Measurements from ENCODE around the gene USP49.

USP49 gene

DNA sequence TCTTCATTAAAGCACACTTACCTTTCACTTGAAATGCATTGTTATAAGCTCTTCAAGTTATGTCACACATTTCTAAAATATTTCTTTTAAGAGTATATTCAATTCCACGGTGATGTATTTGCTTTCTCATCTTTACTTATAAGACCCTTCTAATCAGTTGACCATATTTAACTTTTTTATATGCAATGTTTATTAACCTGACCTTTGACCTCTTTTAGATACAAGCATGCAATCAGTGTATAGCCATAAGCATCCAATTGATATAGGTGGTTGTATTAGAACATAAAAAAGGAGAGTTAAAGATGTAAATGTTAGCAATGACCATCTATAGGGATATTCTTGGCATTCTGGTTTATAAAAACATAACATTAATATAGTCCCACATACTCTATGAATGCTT lies 9.2 kb downstream of the USP49 start:
- no peak overlapping the region for H3K4me3 ChIP-seq (ENCODE audit: low read length)
- TF ChIP-seq, protein P1, sequence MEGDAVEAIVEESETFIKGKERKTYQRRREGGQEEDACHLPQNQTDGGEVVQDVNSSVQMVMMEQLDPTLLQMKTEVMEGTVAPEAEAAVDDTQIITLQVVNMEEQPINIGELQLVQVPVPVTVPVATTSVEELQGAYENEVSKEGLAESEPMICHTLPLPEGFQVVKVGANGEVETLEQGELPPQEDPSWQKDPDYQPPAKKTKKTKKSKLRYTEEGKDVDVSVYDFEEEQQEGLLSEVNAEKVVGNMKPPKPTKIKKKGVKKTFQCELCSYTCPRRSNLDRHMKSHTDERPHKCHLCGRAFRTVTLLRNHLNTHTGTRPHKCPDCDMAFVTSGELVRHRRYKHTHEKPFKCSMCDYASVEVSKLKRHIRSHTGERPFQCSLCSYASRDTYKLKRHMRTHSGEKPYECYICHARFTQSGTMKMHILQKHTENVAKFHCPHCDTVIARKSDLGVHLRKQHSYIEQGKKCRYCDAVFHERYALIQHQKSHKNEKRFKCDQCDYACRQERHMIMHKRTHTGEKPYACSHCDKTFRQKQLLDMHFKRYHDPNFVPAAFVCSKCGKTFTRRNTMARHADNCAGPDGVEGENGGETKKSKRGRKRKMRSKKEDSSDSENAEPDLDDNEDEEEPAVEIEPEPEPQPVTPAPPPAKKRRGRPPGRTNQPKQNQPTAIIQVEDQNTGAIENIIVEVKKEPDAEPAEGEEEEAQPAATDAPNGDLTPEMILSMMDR (conservative IDR thresholded peaks at IDR 0.05; ENCODE audit: low read depth, low read length): no peak
- DNase-seq (ENCODE audit: low read depth): no peak

DNA sequence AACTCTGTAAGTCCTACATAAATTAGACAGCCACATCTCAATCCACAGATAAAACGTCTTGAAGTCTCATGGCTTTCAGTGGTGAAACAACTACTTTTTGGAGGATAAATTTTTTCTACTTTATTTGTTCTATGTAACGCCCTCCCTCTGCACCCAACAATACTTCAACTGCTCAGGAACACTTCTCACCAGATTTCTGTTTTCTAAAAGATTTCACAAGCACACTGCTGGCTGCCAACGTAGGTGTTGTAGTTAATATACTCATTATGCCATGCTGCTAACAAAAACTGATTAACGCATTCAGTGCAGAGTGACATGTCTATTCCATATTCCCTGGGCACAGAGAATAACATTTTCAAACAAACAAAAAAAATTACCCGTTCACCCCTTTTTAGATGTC lies 10.2 kb downstream of the USP49 start:
- DNase-seq (ENCODE audit: low read depth): no peak
- no peak overlapping the region for H3K4me3 ChIP-seq (ENCODE audit: low read length)
- TF ChIP-seq, protein P1 (conservative IDR thresholded peaks at IDR 0.05; ENCODE audit: low read depth, low read length): no peak

DNA sequence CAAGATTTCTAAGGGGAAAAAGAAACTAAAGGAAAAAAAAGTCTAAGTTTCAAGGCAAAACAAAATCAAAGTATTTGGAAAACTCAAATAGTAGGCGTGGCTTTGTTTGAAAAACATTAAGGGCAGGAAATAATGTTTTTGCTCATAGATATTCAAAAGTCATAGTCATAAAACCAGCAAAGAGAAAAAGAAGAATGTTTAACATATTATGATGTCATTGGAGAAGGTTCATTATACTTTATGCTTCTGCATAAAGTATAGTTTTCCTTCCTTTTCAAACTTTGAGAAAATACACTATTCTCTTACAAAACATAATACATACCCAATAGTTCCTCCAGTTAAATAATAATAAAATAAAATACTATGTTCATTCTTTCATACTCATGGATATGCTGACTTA lies 13.7 kb downstream of the USP49 start:
- DNase-seq (ENCODE audit: low read depth): no peak
- TF ChIP-seq, protein P1 (conservative IDR thresholded peaks at IDR 0.05; ENCODE audit: low read depth, low read length): no peak
- no peak overlapping the region for H3K4me3 ChIP-seq (ENCODE audit: low read length)

DNA sequence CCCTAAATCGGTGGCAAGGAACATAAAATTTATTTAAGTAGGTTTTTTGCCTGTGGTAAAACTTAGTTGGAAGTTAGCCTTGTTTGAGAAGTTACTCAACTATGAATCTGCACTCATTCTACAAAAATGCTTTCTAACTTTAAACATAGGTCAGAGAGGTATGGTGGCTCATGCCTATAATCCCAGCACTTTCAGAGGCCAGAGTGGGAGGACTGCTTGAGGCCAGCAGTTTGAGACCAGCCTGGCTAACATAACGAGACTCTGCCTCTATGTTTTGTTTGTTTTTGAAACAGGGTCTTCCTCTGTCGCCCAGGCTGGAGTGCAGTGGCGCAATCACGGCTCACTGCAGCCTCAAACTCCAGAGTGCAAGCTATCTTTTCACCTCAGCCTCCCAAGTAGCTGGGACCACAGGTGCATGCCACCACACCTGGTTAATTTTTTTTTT lies 16.2 kb downstream of the USP49 start:
- no peak for DNase-seq (ENCODE audit: low read depth)
- TF ChIP-seq, protein P1 (conservative IDR thresholded peaks at IDR 0.05; ENCODE audit: low read depth, low read length): no peak
- no peak overlapping the region for H3K4me3 ChIP-seq (ENCODE audit: low read length)

DNA sequence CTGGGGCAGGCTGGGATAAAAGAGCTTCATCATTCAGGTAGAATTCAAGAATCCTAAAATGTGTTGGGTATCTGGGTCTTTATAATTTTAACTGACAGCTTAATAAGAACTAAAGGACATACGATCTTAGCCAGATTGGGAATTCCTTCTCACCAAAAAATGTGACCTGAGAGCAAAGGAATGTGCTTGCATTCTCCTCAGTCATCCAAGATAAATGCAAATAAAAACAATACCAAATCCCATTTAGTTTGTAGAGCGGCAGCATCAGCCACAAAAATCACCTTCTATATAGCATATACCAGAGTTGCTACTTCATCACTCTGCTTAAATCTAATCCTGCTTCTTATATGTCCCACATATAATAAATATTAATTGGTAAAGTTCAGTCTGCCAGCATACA lies 16.9 kb downstream of the USP49 start:
- DNase-seq (ENCODE audit: low read depth): no peak
- no peak overlapping the region for H3K4me3 ChIP-seq (ENCODE audit: low read length)
- TF ChIP-seq, protein P1 (conservative IDR thresholded peaks at IDR 0.05; ENCODE audit: low read depth, low read length): no peak

DNA sequence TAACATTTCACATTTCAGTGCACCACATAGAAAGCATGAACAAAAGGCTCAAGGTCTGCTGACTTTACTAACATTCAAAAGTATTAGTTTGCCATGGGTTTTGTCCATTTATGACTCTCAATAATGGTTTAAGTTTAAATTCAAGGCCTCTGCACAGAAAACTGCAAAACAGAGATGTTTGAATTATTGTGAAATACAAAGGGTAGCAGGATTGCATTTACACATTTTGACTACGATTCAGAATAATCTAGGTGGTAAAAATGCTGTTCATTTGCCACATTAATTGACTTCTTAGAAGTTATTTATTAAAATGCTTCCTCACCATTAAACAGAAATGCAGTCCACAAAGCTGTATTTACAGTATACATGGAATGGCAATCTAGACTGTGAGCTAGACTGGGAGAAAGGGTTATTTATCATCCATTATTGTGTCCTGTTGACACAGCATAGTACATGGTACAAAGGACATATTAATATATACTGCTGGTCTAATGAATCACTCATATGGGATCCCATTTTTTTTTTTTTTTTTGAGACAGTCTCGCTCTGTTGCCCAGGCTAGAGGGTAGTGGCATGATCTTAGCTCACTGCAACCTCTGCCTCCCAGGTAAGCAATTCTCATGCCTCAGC lies 18.0 kb downstream of the USP49 start:
- TF ChIP-seq, protein P1 (conservative IDR thresholded peaks at IDR 0.05; ENCODE audit: low read depth, low read length): no peak
- no peak overlapping the region for H3K4me3 ChIP-seq (ENCODE audit: low read length)
- DNase-seq (ENCODE audit: low read depth): no peak

DNA sequence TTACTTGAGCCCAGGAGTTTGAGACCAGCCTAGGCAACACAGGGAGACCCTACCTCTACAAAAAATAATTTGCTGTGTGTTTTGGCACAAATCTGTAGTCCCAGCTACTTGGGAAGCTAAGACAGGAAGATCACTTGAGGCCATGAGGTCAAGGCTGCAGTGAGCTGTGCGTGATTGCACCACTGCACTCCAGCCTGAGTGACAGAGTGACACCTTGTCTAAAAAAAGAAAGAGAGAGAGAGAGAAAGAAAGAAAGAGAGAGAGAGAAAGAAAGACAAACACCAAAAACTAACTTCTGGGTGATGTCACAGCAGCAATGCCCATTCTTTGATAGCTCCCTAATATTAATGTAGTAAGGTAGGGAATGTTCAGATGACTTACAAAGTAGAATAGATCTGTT lies 20.4 kb downstream of the USP49 start:
- no peak overlapping the region for H3K4me3 ChIP-seq (ENCODE audit: low read length)
- TF ChIP-seq, protein P1 (conservative IDR thresholded peaks at IDR 0.05; ENCODE audit: low read depth, low read length): no peak
- no peak for DNase-seq (ENCODE audit: low read depth)

Data from retinal pigment epithelial cell (primary cell).